Calu3 (cell line): ENCODE data around the gene TOP3A. TPM values are rescaled to one million over a fixed set of nuclear protein-coding genes. Genes with fewer than 3 reads are reported as not detected.

Experiments
- BruUV-seq: library from RNA; stranded (reverse); fragments of 400-500 nt; replicated peaks from 2 replicates; lab custom pipeline; 2021; lab: Mats Ljungman, UMichigan
- CTCF ChIA-PET: fragments of 300-600 bp; sonication (Branson Sonifier 250); formaldehyde crosslinking; loops from one replicate; lab custom pipeline; 2022; ENCODE audit warnings: antibody characterized with exemption; lab: Charles Lee
- DNase-seq: peaks from one replicate; pipeline ENCODE4 v3.0.0; 2022
- H3K27ac Mint-ChIP-seq: one replicate; pipeline ENCODE4 v1.8.0; 2022; ENCODE audit warnings: mixed read lengths; ENCODE audit not compliant: unreplicated experiment
- H3K27me3 Mint-ChIP-seq: one replicate; pipeline ENCODE4 v1.8.0; 2022; ENCODE audit warnings: mixed read lengths; ENCODE audit not compliant: unreplicated experiment
- H3K36me3 Mint-ChIP-seq: one replicate; pipeline ENCODE4 v1.8.0; 2022; ENCODE audit warnings: mild to moderate bottlenecking, moderate library complexity, mixed read lengths; ENCODE audit not compliant: insufficient read depth, unreplicated experiment
- H3K4me1 Mint-ChIP-seq: one replicate; pipeline ENCODE4 v1.8.0; 2022; ENCODE audit warnings: mild to moderate bottlenecking, low read depth, mixed read lengths; ENCODE audit not compliant: unreplicated experiment
- H3K4me3 Mint-ChIP-seq: one replicate; pipeline ENCODE4 v1.8.0; 2022; ENCODE audit warnings: mild to moderate bottlenecking, low read depth, moderate library complexity, mixed read lengths; ENCODE audit not compliant: unreplicated experiment
- H3K9me3 Mint-ChIP-seq: one replicate; pipeline ENCODE4 v1.8.0; 2022; ENCODE audit warnings: low read depth, mixed read lengths; ENCODE audit not compliant: unreplicated experiment
- CTCF ChIP-seq: fragments of 200-600 bp; IDR thresholded peaks from one replicate; pipeline ENCODE4 v1.8.0; 2022; ENCODE audit warnings: antibody characterized with exemption; ENCODE audit not compliant: unreplicated experiment
- intact Hi-C: fragments of 100-400 bp; cut with micrococcal nuclease; formaldehyde crosslinking; loops from one replicate; pipeline ENCODE4 v1.10.0; 2022; ENCODE audit not compliant: unreplicated experiment
- total RNA-seq: library from RNA; stranded (reverse); gene quantifications from 2 replicates; pipeline ENCODE4 v1.2.3, GENCODE V29; 2022

Gene TOP3A
- total RNA-seq, 1 experiment from 2014 or later = 39.7 TPM

GRCh38 chr17:18229254-18229653 is 85.5 kb downstream of the TOP3A start:
- no peaks in the 10 kb centered on the region for H3K27me3 Mint-ChIP-seq
- no peak overlapping the region for H3K27ac Mint-ChIP-seq
- H3K4me3 Mint-ChIP-seq = no peak overlapping the region
- no peak for DNase-seq
- no peaks in the 10 kb centered on the region for H3K4me1 Mint-ChIP-seq
- CTCF ChIA-PET = no interaction called here
- no TSS peak for BruUV-seq
- TF ChIP-seq CTCF = no peak
- H3K36me3 Mint-ChIP-seq = peaks cover 15% of the 10 kb centered on the region
- no peaks in the 10 kb centered on the region for H3K9me3 Mint-ChIP-seq
- intact Hi-C loops = loop anchor here (10.0 kb wide), 1 partner anchor 84 kb away; no protein-coding TSS in a partner anchor

- no peak for TF ChIP-seq CTCF
- no peaks in the 10 kb centered on the region for H3K4me1 Mint-ChIP-seq
- CTCF ChIA-PET = no interaction called here
- H3K27ac Mint-ChIP-seq = no peak overlapping the region
- no TSS peak for BruUV-seq
- peaks cover 15% of the 10 kb centered on the region for H3K36me3 Mint-ChIP-seq
- intact Hi-C loops = loop anchor here (10.0 kb wide), 1 partner anchor 83 kb away; no protein-coding TSS in a partner anchor
- no peaks in the 10 kb centered on the region for H3K9me3 Mint-ChIP-seq
- DNase-seq = no peak
- no peaks in the 10 kb centered on the region for H3K27me3 Mint-ChIP-seq
- H3K4me3 Mint-ChIP-seq = no peak overlapping the region
Observed at GRCh38 chr17:18228176-18228682, 86.6 kb downstream of the TOP3A start.

- DNase-seq = no peak
- H3K27me3 Mint-ChIP-seq = no peaks in the 10 kb centered on the region
Observed at GRCh38 chr17:18227635-18228034, 87.2 kb downstream of the TOP3A start.

GRCh38 chr17:18226284-18226945 is 88.4 kb downstream of the TOP3A start:
- peak overlapping the region; percentile 81 for H3K27ac Mint-ChIP-seq
- DNase-seq = no peak
- peak overlapping the region; percentile 87 for H3K4me3 Mint-ChIP-seq
- H3K27me3 Mint-ChIP-seq = no peaks in the 10 kb centered on the region
- H3K4me1 Mint-ChIP-seq = no peaks in the 10 kb centered on the region
- intact Hi-C loops = loop anchor here (10.0 kb wide), 1 partner anchor 82 kb away; no protein-coding TSS in a partner anchor
- CTCF ChIA-PET = no interaction called here
- no peaks in the 10 kb centered on the region for H3K9me3 Mint-ChIP-seq
- peaks cover 15% of the 10 kb centered on the region for H3K36me3 Mint-ChIP-seq
- no peak for TF ChIP-seq CTCF
- BruUV-seq = no TSS peak

More at GRCh38 chr17:18227635-18228034, 87.2 kb downstream of the TOP3A start:
- H3K9me3 Mint-ChIP-seq = no peaks in the 10 kb centered on the region
- no peak for TF ChIP-seq CTCF
- CTCF ChIA-PET = no interaction called here
- BruUV-seq = no TSS peak
- no peaks in the 10 kb centered on the region for H3K4me1 Mint-ChIP-seq
- no peak overlapping the region for H3K27ac Mint-ChIP-seq
- intact Hi-C loops = loop anchor here (10.0 kb wide), 1 partner anchor 83 kb away; no protein-coding TSS in a partner anchor
- H3K4me3 Mint-ChIP-seq = no peak overlapping the region
- peaks cover 15% of the 10 kb centered on the region for H3K36me3 Mint-ChIP-seq
